ENCODE measurements around the gene ABCC8.

ABCC8 gene

GRCh38 chr11:17350455-17351171, 126.0 kb downstream of the ABCC8 start:
- H3K4me2 ChIP-seq (ENCODE audit: low read length) = peak overlapping the region; percentile 92

GRCh38 chr11:17347676-17348075, 129.0 kb downstream of the ABCC8 start:
- no peaks in the 10 kb centered on the region for H3K9me2 ChIP-seq (ENCODE audit: low read depth, low read length)
- H3K4me2 ChIP-seq (ENCODE audit: low read length) = no peak overlapping the region
- H4K20me1 ChIP-seq (ENCODE audit: insufficient read depth, low read length) = no peaks in the 10 kb centered on the region
- H3F3A ChIP-seq (ENCODE audit: insufficient read depth, low read length) = peaks cover 11% of the 10 kb centered on the region; the same call in 1 of the 2 replicates
- no peaks in the 10 kb centered on the region for H3K79me2 ChIP-seq (ENCODE audit: insufficient read depth, low read length)
- no peaks in the 10 kb centered on the region for H3K9me3 ChIP-seq (ENCODE audit: low read length)
- H3K4me1 ChIP-seq (ENCODE audit: insufficient read depth, low read length, severe bottlenecking) = peaks cover 13% of the 10 kb centered on the region
- H2AFZ ChIP-seq (ENCODE audit: low read length) = no peak overlapping the region
- H3K27me3 ChIP-seq (ENCODE audit: insufficient read depth, low read length) = no peaks in the 10 kb centered on the region
- TF ChIP-seq EZH2 (IDR thresholded peaks at IDR 0.05; ENCODE audit: borderline replicate concordance, low read length) = no peak
- TF ChIP-seq CTCF (IDR thresholded peaks at IDR 0.05; ENCODE audit: low read length) = no peak
- H3K36me3 ChIP-seq (ENCODE audit: insufficient read depth, low read length) = no peaks in the 10 kb centered on the region
- H3K27ac ChIP-seq (ENCODE audit: low read depth, low read length, poor library complexity, severe bottlenecking) = no peak overlapping the region
- H3K9ac ChIP-seq (ENCODE audit: low read length) = no peak overlapping the region
- H3K4me3 ChIP-seq (ENCODE audit: low read depth, low read length, poor library complexity, severe bottlenecking) = no peak overlapping the region

More at GRCh38 chr11:17350455-17351171, 126.0 kb downstream of the ABCC8 start:
- H3K36me3 ChIP-seq (ENCODE audit: insufficient read depth, low read length) = peaks cover 9% of the 10 kb centered on the region
- H3K27me3 ChIP-seq (ENCODE audit: insufficient read depth, low read length) = no peaks in the 10 kb centered on the region
- H3K79me2 ChIP-seq (ENCODE audit: insufficient read depth, low read length) = peaks cover 10% of the 10 kb centered on the region
- H3K27ac ChIP-seq (ENCODE audit: low read depth, low read length, poor library complexity, severe bottlenecking) = peak overlapping the region; percentile 94
- no peaks in the 10 kb centered on the region for H4K20me1 ChIP-seq (ENCODE audit: insufficient read depth, low read length)
- H3F3A ChIP-seq (ENCODE audit: insufficient read depth, low read length) = peaks cover 11% of the 10 kb centered on the region; the same call in 1 of the 2 replicates
- TF ChIP-seq EZH2 (IDR thresholded peaks at IDR 0.05; ENCODE audit: borderline replicate concordance, low read length) = no peak
- no peak for TF ChIP-seq CTCF (IDR thresholded peaks at IDR 0.05; ENCODE audit: low read length)
- no peaks in the 10 kb centered on the region for H3K9me2 ChIP-seq (ENCODE audit: low read depth, low read length)
- peak overlapping the region; percentile 76 for H3K4me3 ChIP-seq (ENCODE audit: low read depth, low read length, poor library complexity, severe bottlenecking)
- H2AFZ ChIP-seq (ENCODE audit: low read length) = no peak overlapping the region
- H3K4me1 ChIP-seq (ENCODE audit: insufficient read depth, low read length, severe bottlenecking) = peaks cover 31% of the 10 kb centered on the region
- no peaks in the 10 kb centered on the region for H3K9me3 ChIP-seq (ENCODE audit: low read length)
- peak overlapping the region; percentile 83; the same call in 1 of the 2 replicates for H3K9ac ChIP-seq (ENCODE audit: low read length)

- Histone ChIP-seq H3K27ac (ENCODE audit: low read depth, low read length, poor library complexity, severe bottlenecking) (no peak overlapping the region), H3K9me2 (ENCODE audit: low read depth, low read length) (no peaks in the 10 kb centered on the region), H3K4me2 (ENCODE audit: low read length) (no peak overlapping the region), H3K27me3 (ENCODE audit: insufficient read depth, low read length) (no peaks in the 10 kb centered on the region), H3K9me3 (ENCODE audit: low read length) (no peaks in the 10 kb centered on the region), H4K20me1 (ENCODE audit: insufficient read depth, low read length) (no peaks in the 10 kb centered on the region), H2AFZ (ENCODE audit: low read length) (no peak overlapping the region), H3K4me1 (ENCODE audit: insufficient read depth, low read length, severe bottlenecking) (no peaks in the 10 kb centered on the region), H3K4me3 (ENCODE audit: low read depth, low read length, poor library complexity, severe bottlenecking) (no peak overlapping the region), H3F3A (ENCODE audit: insufficient read depth, low read length) (no peaks in the 10 kb centered on the region), H3K9ac (ENCODE audit: low read length) (no peak overlapping the region), H3K79me2 (ENCODE audit: insufficient read depth, low read length) (no peaks in the 10 kb centered on the region), H3K36me3 (ENCODE audit: insufficient read depth, low read length) (no peaks in the 10 kb centered on the region)
- TF ChIP-seq EZH2 (IDR thresholded peaks at IDR 0.05; ENCODE audit: borderline replicate concordance, low read length) (no peak), CTCF (IDR thresholded peaks at IDR 0.05; ENCODE audit: low read length) (no peak)
These were observed 132.7 kb downstream of the ABCC8 start for GRCh38 chr11:17343907-17344306.

Data from OCI-LY1 (cell line).